Measurements from ENCODE around the gene DCUN1D3. TPM values are rescaled to one million over a fixed set of nuclear protein-coding genes. Genes with fewer than 3 reads are reported as not detected.

Gene DCUN1D3
- total RNA-seq, 1 experiment from 2014 or later, result 16.1 TPM

DNA sequence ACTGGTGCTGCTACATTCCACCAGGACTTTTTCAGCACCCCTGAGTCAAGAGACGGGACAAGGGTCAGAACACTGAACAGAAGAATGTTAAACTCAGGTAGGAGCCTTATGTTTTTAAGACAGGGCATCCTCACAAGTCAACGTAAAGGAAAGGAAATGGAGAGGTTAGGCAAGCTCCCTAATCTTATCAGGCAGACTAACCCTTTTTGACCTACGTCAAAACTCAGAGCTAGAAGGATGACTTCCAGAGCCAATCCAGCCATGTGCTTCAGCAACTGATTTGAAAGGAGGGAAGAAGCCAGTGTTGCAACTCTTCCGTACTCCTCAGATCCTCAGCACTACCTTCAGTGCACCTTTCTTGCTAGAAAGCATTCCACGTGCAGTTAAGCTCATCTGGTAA, 47.0 kb downstream of the DCUN1D3 start:
- Histone ChIP-seq H3K79me1 (ENCODE audit: insufficient read depth, low read depth, low read length, poor library complexity, severe bottlenecking) (no peaks in the 10 kb centered on the region), H3K23ac (ENCODE audit: insufficient read length, low read depth, low read length) (no peak overlapping the region), H3K27ac (ENCODE audit: insufficient read length, low read depth, low read length) (no peak overlapping the region), H3K56ac (ENCODE audit: insufficient read length, low read depth, low read length) (no peak overlapping the region), H4K91ac (ENCODE audit: insufficient read length, low read depth, low read length) (no peak overlapping the region), H2AK5ac (ENCODE audit: insufficient read length, low read length) (no peak overlapping the region), H3K4me1 (ENCODE audit: insufficient read depth, low read length) (no peaks in the 10 kb centered on the region; the same call in 1 of the 2 replicates), H3K79me2 (ENCODE audit: insufficient read depth, low read length) (no peaks in the 10 kb centered on the region), H2BK120ac (ENCODE audit: low read depth, low read length, poor library complexity, severe bottlenecking) (no peak overlapping the region), H4K5ac (ENCODE audit: insufficient read length, low read depth, low read length) (no peak overlapping the region), H2BK12ac (ENCODE audit: insufficient read length, low read depth, low read length) (no peak overlapping the region), H3K9me3 (ENCODE audit: control insufficient read depth, low read depth, low read length) (no peaks in the 10 kb centered on the region), H3K14ac (ENCODE audit: insufficient read depth, low read length) (no peak overlapping the region), H2BK5ac (ENCODE audit: insufficient read length, low read length) (no peak overlapping the region), H3T11ph (ENCODE audit: low read length) (no peak overlapping the region), H2BK20ac (ENCODE audit: low read depth, low read length, poor library complexity, severe bottlenecking) (no peak overlapping the region), H3K23me2 (ENCODE audit: insufficient read length, low read depth, low read length, poor library complexity, severe bottlenecking) (no peaks in the 10 kb centered on the region), H4K8ac (replicated peaks; ENCODE audit: insufficient read length, low read depth, low read length) (no peak overlapping the region), H2AFZ (ENCODE audit: low read length) (no peak overlapping the region), H3K4me2 (ENCODE audit: insufficient read depth, insufficient read length, low read length) (no peak overlapping the region), H3K27me3 (ENCODE audit: insufficient read depth, low read length) (no peaks in the 10 kb centered on the region; the same call in 1 of the 2 replicates), H3K9ac (ENCODE audit: extremely low read depth, insufficient read length, low read length) (no peak overlapping the region), H2BK15ac (ENCODE audit: low read depth, low read length) (no peak overlapping the region), H4K20me1 (ENCODE audit: control insufficient read depth, insufficient read depth, insufficient read length) (no peaks in the 10 kb centered on the region), H3K4ac (ENCODE audit: low read depth, low read length) (no peak overlapping the region), H3K18ac (ENCODE audit: insufficient read length, low read depth, low read length) (no peak overlapping the region)
- H3K4me1 Mint-ChIP-seq, result peaks cover 12 to 14% of the 10 kb centered on the region in 2 experiments
- TF ChIP-seq, protein P1, sequence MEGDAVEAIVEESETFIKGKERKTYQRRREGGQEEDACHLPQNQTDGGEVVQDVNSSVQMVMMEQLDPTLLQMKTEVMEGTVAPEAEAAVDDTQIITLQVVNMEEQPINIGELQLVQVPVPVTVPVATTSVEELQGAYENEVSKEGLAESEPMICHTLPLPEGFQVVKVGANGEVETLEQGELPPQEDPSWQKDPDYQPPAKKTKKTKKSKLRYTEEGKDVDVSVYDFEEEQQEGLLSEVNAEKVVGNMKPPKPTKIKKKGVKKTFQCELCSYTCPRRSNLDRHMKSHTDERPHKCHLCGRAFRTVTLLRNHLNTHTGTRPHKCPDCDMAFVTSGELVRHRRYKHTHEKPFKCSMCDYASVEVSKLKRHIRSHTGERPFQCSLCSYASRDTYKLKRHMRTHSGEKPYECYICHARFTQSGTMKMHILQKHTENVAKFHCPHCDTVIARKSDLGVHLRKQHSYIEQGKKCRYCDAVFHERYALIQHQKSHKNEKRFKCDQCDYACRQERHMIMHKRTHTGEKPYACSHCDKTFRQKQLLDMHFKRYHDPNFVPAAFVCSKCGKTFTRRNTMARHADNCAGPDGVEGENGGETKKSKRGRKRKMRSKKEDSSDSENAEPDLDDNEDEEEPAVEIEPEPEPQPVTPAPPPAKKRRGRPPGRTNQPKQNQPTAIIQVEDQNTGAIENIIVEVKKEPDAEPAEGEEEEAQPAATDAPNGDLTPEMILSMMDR (conservative IDR thresholded peaks at IDR 0.05), result no peak
- no CpG with 5 or more reads among the region's 5 CpGs for WGBS (ENCODE audit: extremely low coverage, insufficient read length, low lambda C conversion rate)
- no peak overlapping the region for H3K4me3 Mint-ChIP-seq
- no peak for DNase-seq
- H3K27ac Mint-ChIP-seq, result no peak overlapping the region; a peak in 1 of 7 replicates
- H3K27me3 Mint-ChIP-seq (ENCODE audit: low read depth), result no peaks in the 10 kb centered on the region
- no peaks in the 10 kb centered on the region for H3K9me3 Mint-ChIP-seq
- H3K36me3 Mint-ChIP-seq (ENCODE audit: insufficient read depth in 1 of 3, low read depth in 3 of 3), result peaks cover 4 to 14% (median 6%) of the 10 kb centered on the region in 3 experiments; a peak in 3 of 7 replicates
